ENCODE data around the gene IL37. TPM values are rescaled to one million over a fixed set of nuclear protein-coding genes. Genes with fewer than 3 reads are reported as not detected.

The IL37 gene
- total and polyA plus RNA-seq, 2 donors from 2014 or later = not detected

GRCh38 chr2:112936927-112937232 is 25.9 kb downstream of the IL37 start:
- Histone ChIP-seq H3K27me3 (ENCODE audit: control insufficient read depth, insufficient read depth, low read length) (no peaks in the 10 kb centered on the region), H3K9ac (ENCODE audit: low read length in 3 of 3) (no peak overlapping the region), H3K4me3 (ENCODE audit: low read length in 3 of 3) (no peak overlapping the region), H3K9me3 (ENCODE audit: control insufficient read depth in 2 of 3, insufficient read depth in 1 of 3, low read length in 3 of 3) (no peaks in the 10 kb centered on the region), H3K27ac (ENCODE audit: low read depth in 2 of 2, low read length in 2 of 2) (no peak overlapping the region), H3K36me3 (ENCODE audit: control insufficient read depth in 2 of 3, insufficient read depth in 3 of 3, low read length in 3 of 3) (no peaks in the 10 kb centered on the region), H3K4me1 (ENCODE audit: control insufficient read depth in 2 of 3, insufficient read depth in 2 of 3, low read depth in 1 of 3, low read length in 3 of 3) (peaks cover 0 to 6% (median 0%) of the 10 kb centered on the region in 3 donors)
- DNase-seq (no peak), FAIRE-seq (no peak)
- intact Hi-C loops (cut with DNase I) = no loop called here
- TF ChIP-seq, protein P1, sequence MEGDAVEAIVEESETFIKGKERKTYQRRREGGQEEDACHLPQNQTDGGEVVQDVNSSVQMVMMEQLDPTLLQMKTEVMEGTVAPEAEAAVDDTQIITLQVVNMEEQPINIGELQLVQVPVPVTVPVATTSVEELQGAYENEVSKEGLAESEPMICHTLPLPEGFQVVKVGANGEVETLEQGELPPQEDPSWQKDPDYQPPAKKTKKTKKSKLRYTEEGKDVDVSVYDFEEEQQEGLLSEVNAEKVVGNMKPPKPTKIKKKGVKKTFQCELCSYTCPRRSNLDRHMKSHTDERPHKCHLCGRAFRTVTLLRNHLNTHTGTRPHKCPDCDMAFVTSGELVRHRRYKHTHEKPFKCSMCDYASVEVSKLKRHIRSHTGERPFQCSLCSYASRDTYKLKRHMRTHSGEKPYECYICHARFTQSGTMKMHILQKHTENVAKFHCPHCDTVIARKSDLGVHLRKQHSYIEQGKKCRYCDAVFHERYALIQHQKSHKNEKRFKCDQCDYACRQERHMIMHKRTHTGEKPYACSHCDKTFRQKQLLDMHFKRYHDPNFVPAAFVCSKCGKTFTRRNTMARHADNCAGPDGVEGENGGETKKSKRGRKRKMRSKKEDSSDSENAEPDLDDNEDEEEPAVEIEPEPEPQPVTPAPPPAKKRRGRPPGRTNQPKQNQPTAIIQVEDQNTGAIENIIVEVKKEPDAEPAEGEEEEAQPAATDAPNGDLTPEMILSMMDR (IDR thresholded peaks at IDR 0.05; ENCODE audit: borderline replicate concordance, extremely low read depth, insufficient read depth) = no peak

- H3K36me3 ChIP-seq (ENCODE audit: control insufficient read depth in 2 of 3, insufficient read depth in 3 of 3, low read length in 3 of 3) = no peaks in the 10 kb centered on the region
- no peak overlapping the region for H3K4me3 ChIP-seq (ENCODE audit: low read length in 3 of 3)
- TF ChIP-seq, protein P1 (IDR thresholded peaks at IDR 0.05; ENCODE audit: borderline replicate concordance, extremely low read depth, insufficient read depth) = no peak
- H3K27ac ChIP-seq (ENCODE audit: low read depth in 2 of 2, low read length in 2 of 2) = peak overlapping the region in 1 of 2 donors; percentile 65
- peaks cover 0 to 6% (median 0%) of the 10 kb centered on the region in 3 donors for H3K4me1 ChIP-seq (ENCODE audit: control insufficient read depth in 2 of 3, insufficient read depth in 2 of 3, low read depth in 1 of 3, low read length in 3 of 3)
- no peaks in the 10 kb centered on the region for H3K27me3 ChIP-seq (ENCODE audit: control insufficient read depth, insufficient read depth, low read length)
- H3K9me3 ChIP-seq (ENCODE audit: control insufficient read depth in 2 of 3, insufficient read depth in 1 of 3, low read length in 3 of 3) = no peaks in the 10 kb centered on the region
- FAIRE-seq = no peak
- no peak overlapping the region for H3K9ac ChIP-seq (ENCODE audit: low read length in 3 of 3)
- intact Hi-C loops (cut with DNase I) = no loop called here
- no peak for DNase-seq
Observed at GRCh38 chr2:112938904-112939303, 27.9 kb downstream of the IL37 start.

- H3K9me3 ChIP-seq (ENCODE audit: control insufficient read depth in 2 of 3, insufficient read depth in 1 of 3, low read length in 3 of 3) = no peaks in the 10 kb centered on the region
- DNase-seq (no peak), FAIRE-seq (no peak)
- intact Hi-C loops (cut with DNase I) = no loop called here
- H3K4me3 ChIP-seq (ENCODE audit: low read length in 3 of 3) = no peak overlapping the region
- TF ChIP-seq, protein P1 (IDR thresholded peaks at IDR 0.05; ENCODE audit: borderline replicate concordance, extremely low read depth, insufficient read depth) = no peak
- H3K36me3 ChIP-seq (ENCODE audit: control insufficient read depth in 2 of 3, insufficient read depth in 3 of 3, low read length in 3 of 3) = no peaks in the 10 kb centered on the region
- peaks cover 0 to 6% (median 0%) of the 10 kb centered on the region in 3 donors for H3K4me1 ChIP-seq (ENCODE audit: control insufficient read depth in 2 of 3, insufficient read depth in 2 of 3, low read depth in 1 of 3, low read length in 3 of 3)
- H3K9ac ChIP-seq (ENCODE audit: low read length in 3 of 3) = no peak overlapping the region
- H3K27me3 ChIP-seq (ENCODE audit: control insufficient read depth, insufficient read depth, low read length) = no peaks in the 10 kb centered on the region
- peak overlapping the region in 1 of 2 donors; percentile 65 for H3K27ac ChIP-seq (ENCODE audit: low read depth in 2 of 2, low read length in 2 of 2)
Observed at GRCh38 chr2:112939425-112939824, 28.5 kb downstream of the IL37 start.
